MG63 (cell line): Measurements from ENCODE around the gene JPT1. TPM values are rescaled to one million over a fixed set of nuclear protein-coding genes. Genes with fewer than 3 reads are reported as not detected.

Source experiments
- total RNA-seq: library from RNA; depleted of rRNA; stranded (reverse); fragments of >200 nt; shearing (Covaris generic); gene quantifications from 2 replicates; pipeline ENCODE4 v1.2.3, GENCODE V29; 2014; ENCODE audit warnings: low replicate concordance; rRNA removed

Gene JPT1
- total RNA-seq, 1 experiment from 2014 or later: 285 TPM

Other genes with a start within 250 kb of the JPT1 start
- gene USH1G, start 231.3 kb downstream of the JPT1 start, total RNA-seq: not detected in 2 replicates
- not detected in 2 replicates for gene OTOP2, start 230.2 kb downstream of the JPT1 start, total RNA-seq
- gene OTOP3, start 218.6 kb downstream of the JPT1 start, total RNA-seq: not detected in 2 replicates
- not detected in 2 replicates for gene HID1, start 181.8 kb downstream of the JPT1 start, total RNA-seq
- gene CDR2L, start 166.9 kb downstream of the JPT1 start, total RNA-seq: 2.2 and 4.2 TPM in 2 replicates
- 94.3 and 148 TPM in 2 replicates for gene MRPL58, start 141.8 kb downstream of the JPT1 start, total RNA-seq
- gene ATP5PD, start 107.5 kb downstream of the JPT1 start, total RNA-seq: 296 and 323 TPM in 2 replicates
- gene KCTD2, start 107.3 kb downstream of the JPT1 start, total RNA-seq: 15.6 and 17.0 TPM in 2 replicates
- 0.12 and 0.33 TPM in 2 replicates for gene SLC16A5, start 66.6 kb downstream of the JPT1 start, total RNA-seq
- 12.0 and 15.1 TPM in 2 replicates for gene ARMC7, start 44.5 kb downstream of the JPT1 start, total RNA-seq
- 29.1 and 92.2 TPM in 2 replicates for gene NT5C, start 22.8 kb downstream of the JPT1 start, total RNA-seq
- gene SUMO2, start 28.4 kb upstream of the JPT1 start, total RNA-seq: 145 and 181 TPM in 2 replicates
- 75.0 and 100 TPM in 2 replicates for gene NUP85, start 51.2 kb upstream of the JPT1 start, total RNA-seq
- 5.8 and 9.2 TPM in 2 replicates for gene GGA3, start 107.1 kb upstream of the JPT1 start, total RNA-seq
- 78.0 and 101 TPM in 2 replicates for gene MRPS7, start 107.4 kb upstream of the JPT1 start, total RNA-seq
- gene MIF4GD, start 116.7 kb upstream of the JPT1 start, total RNA-seq: 4.4 and 18.2 TPM in 2 replicates
- 17.8 and 21.7 TPM in 2 replicates for gene SLC25A19, start 134.9 kb upstream of the JPT1 start, total RNA-seq